TTC549 (cell line): ENCODE results near the gene TAF3.

Source experiments
- FAIRE-seq: peaks from 2 replicates; lab custom pipeline; 2012; peaks lifted over from hg19 to GRCh38; lab: Jason Lieb, UNC

Gene TAF3

DNA sequence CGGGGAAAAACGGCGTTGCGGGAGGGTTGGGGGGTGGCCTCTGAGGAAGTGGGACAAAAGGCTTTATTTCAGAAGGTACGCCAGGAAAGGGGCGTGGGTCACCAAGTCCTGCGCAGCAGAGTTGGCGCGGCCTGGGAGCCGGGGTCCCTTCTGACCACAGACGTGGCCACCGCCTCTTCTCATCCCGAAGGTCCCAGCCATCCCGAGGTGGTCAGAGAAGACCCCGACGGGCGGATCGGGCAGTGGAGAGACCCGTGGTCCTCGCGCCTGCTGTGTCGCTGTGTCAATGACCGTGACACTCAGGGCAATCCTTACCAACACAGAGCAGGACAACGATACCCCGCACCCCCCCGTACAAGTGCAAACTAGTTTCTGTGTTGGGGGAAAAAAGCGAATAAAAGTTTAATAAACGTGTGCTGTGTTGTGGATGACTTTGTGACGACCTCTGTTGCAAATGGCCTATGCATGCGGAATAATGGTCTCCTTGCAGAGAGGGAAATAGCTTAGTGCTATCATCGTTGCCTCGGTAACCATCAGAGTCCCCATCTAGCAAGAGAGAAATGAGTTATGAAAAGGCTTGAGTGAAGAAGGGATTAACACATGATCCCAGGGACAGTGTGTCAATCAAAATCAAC, 216.8 kb downstream of the TAF3 start:
- FAIRE-seq, result no peak

DNA sequence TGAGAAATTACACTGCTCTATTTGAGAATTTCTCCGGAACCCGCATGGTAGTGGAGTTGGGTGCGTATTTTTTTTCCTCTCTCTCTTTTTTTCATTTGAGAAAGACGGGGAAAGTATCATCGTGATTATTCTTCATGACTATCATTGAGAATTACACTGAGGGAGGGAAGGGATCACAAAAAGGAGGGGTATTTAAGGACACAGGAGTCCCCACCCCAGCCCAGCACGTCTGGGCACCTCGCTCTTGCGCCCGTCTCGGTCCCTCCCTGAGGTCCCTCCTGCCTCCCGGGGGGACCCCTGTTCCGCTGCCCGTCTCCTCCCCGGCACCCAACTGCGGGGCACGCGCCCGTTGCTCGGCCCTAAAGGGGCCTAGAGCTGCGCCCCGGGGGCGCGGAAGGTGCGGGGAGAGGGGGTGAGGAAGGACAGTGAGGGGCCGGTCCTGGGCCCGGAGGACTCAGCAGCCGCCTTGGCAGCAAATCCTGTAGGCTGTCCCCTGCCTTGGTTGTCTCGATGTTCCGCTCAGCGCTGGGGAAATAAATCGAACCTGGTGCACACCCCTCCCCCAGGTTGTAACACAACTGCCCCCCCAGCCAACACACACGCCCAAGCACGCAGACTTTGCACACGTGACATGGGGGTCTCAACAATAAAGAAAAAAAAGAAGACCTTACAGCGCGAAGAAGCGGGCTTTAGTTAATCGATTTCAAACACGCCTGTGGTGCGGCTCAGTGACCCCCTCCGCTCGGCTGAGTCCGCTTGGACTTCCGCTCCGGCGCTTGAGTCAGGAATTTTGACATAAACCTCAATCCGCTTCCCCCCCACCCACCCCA, 217.6 kb downstream of the TAF3 start:
- no peak for FAIRE-seq

DNA sequence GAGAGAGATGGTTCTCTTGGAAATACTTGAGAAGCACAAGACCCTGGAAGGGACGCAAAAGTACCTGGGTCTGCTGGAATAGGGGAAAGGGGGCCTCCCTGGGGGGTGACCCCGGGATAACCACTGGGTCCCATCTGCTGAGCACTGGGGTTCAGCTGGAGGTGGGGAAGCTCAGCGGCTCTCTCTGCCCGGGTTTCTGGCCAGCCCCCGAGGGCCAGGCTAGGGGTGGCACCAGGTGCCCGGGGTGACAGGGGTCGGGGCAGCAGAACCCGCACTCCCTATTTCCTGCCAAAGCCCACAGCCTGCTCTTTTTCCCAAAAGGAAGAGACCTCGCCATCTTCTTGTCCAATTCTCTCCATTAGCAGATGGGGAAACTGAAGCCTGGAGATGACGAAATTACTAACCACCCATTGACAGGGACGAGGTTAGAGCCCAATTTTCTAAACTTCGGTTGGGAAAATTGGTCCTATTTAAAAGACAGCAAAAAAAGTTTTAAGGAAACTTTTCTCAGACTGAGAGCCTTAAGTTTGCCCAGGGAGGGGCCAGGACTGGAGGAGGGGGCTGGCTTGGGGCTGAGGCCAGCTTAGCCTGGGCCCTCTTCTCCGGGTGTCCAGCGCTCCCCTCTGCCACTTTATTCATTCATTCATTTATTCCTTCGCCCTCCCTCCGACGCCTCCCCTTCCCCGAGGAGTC, 218.3 kb downstream of the TAF3 start:
- FAIRE-seq, result no peak

DNA sequence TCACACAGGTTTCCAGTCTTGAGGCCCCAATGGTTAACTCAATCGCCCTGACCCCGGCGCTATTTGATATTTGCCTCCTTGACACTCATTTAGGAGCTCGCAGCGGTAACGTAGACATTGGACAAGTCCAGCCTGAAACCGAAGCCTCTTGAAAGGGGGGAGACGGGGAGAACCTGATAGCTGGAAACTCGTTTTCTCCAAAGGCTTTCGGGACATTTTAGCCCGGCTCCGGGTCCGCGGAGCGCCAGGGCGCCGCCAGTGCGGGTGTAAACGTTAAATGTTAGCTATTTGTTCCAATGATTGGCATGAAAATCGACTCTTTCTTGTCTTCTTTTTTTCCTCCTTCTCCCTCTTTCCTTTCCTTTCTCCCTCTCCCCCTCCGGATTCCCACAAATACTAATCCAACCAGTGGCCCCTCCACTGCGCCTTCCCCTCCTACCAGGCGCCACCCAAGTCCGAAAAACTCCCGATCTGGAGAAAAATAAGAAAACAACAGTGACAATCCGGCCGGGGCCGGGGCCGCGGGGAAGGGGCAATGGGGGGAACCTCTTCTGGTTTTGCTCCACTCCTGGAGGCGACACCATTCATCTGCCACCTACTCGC, 219.0 kb downstream of the TAF3 start:
- FAIRE-seq, result no peak

DNA sequence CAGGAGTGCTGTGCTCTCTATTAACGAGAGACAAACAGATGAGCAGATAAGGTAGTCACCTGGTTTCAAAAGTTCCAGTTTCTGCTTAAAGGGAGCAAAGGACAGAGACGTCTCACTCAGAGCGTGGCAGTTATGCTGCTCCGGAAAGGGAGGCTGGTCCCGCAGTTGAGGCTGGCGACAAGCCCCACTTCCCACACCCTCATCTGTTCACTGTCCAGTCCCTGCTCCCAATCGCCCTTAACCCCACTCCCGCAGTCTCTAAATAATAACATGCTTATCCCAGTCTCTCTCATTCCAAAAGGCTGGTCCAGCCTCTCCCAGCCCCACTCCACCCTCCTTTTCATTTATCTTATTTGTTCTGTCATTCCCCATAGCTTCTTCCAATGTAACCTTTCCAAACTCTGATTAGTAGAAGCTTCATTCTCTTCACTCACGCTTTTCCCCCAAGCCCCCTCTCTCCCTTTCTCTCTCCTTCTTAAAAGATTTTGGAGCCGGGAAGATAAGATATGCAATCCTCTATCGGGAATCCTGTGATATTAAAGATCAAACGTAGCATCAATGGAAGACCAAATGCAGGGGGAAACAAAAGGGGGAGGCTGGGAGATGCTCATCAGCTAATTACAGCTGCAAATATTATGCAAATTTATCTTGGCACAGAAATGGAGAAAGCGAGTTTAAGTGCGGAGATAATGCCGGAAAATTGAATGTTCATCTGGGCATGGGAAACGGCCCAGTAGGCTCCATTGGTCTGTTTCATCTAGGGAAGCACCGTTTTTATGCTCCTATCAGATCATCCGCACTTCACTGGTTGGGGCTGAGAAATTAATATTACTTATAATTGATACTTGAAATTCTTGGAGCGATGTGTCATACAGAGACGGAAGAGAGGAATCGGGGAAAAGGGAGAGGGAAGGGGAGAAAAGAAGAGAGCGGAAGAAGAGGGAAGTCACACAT, 219.9 kb downstream of the TAF3 start:
- no peak for FAIRE-seq

DNA sequence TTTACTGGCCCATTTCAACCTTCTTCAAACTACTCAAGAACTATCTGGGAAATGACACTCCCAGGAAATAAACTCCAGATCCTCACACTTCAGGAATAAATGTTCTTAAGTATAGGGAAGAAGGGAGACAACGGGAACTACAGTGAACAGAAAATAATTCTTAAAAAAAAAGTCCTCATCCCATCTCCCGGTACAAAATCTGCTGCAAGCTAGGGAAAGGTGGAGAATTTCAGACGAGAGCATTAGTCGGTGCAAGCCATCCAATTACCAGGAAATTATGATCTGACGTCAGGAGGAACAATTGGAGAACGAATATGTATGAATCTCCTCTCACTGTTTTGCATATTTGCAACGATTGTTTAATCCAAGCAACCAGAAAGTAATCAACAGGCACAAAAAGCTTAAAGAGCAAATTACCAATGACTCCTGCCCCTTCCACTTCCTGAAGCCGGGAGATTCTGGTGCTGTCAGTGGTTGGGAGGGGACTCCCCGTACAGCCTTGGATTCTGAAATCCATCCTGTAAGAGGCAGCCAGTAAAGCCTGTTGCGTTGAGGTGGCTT, 221.1 kb downstream of the TAF3 start:
- no peak for FAIRE-seq

DNA sequence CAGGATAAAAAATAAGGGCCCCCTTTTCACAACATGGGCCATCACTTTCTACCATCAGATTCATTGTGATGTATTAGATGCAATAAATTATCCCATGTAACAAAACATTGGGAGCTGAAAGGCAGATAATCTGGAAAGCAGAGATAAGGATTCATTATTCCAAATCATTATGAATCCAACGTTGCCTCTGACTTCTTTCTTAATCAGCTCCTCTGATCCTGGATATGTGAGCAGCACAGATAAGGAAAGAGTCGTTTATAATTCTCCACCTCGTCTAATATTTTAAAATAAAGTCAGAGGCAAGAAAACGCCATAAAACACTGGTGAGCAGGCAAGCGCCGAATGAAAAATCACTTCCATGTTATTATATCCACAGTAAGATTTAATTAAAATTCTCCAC, 222.3 kb downstream of the TAF3 start:
- FAIRE-seq, result no peak

DNA sequence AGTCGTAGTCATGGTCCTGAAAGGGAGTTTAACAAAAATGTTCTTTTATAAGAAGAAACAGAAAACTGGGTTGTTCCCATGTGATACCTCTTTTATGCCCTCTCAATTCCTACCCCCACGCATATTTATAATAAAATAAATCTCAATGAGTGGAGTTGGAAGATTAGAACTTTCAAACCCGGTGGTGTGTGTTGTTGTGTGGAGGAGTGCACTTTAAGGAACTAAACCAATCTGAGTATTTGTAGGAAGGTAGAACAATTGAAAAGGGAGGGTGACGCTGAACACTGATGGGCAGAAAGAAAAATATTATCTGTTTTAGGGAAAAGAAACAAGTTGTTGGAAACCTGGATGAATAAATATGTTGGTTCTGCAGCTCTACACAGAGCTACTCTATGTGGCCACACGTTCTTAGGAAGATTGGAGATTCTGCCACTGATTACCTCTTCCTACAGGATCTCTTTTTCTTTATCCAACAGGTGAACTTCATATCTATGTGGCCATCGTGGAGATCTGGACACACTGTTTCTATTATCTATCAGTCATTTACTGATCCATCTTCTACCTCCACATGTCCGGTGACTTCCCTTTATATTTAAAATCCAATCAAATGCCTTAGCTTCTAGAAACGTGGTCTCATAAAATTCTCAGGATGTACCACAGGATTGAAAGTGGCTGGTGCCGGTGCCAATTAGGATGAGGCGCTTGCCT, 223.1 kb downstream of the TAF3 start:
- FAIRE-seq, result no peak

DNA sequence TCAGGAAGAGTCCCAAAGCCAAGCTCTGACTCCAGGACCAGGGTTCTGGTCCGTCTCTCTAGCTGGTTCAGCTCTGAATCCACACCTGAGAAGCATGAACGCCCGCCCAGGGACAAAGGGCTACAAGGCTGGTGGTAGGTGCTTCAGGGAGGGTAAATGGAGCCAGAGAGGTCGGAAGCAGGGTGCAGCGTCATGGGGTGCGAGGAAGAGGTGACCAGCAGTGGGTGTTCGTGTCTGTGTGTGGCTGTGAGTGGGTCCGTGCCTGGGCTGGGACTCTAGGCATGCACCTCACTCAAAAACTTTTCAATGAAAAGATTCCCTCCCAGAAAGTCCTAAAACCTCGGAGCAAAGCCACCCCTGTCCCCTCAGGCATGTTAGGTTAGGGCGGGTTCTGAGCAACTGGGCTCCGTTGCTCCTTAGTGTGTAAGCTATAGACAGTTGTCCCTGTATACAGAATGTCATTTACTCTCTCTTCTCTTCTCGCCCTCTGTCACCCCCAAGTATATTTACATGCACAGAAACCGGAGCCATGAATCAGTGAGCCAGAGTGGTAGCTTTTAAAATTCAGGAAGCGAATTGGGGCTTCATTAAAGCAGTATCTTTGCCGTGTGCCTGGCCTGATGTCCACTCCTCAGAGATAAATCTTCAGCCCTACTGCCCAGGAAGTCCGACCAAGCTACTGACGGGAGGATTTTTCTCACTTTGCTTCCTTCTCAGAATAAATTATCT, 223.9 kb downstream of the TAF3 start:
- no peak for FAIRE-seq

DNA sequence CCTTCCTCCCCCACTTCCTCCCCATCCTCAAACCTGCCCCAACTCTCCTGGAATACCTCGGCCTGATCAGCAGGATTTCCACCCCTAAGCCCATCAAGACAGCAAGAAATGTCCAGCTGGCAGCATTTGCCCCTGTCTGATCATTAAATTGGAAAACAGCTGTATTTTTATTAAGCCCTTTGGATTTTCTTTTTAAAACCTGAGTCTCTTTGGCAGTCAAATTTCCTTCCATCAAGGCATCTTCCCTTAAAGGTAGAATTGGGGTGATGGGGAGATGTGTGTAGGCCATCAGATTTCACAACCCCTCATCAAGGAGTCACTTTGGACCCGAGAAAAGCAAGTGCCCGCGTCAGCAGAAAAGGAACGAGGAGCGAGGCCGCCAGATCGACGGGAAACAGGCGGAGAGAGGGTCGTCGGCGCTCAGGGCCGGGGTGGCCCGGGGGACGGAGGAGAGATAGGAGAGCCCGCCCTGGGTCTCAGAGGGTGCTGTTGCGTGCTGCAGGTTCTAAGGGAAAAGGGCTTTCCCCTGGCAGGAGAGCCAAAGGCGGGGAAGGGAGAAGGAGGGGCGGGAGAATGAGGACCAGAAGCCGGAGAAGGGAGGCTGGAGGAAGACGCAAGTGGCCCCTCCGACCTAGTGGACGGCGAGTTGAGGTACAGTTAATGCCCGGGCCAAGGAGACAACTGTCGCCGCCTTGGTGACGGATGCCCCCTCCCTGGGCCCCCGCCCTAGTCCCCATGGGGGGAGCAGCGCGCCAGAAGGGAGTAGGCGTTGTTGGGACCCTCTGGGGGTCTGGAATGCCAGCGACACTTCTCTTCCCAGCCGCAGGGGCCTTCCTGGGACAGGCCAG, 224.6 kb downstream of the TAF3 start:
- FAIRE-seq, result no peak

DNA sequence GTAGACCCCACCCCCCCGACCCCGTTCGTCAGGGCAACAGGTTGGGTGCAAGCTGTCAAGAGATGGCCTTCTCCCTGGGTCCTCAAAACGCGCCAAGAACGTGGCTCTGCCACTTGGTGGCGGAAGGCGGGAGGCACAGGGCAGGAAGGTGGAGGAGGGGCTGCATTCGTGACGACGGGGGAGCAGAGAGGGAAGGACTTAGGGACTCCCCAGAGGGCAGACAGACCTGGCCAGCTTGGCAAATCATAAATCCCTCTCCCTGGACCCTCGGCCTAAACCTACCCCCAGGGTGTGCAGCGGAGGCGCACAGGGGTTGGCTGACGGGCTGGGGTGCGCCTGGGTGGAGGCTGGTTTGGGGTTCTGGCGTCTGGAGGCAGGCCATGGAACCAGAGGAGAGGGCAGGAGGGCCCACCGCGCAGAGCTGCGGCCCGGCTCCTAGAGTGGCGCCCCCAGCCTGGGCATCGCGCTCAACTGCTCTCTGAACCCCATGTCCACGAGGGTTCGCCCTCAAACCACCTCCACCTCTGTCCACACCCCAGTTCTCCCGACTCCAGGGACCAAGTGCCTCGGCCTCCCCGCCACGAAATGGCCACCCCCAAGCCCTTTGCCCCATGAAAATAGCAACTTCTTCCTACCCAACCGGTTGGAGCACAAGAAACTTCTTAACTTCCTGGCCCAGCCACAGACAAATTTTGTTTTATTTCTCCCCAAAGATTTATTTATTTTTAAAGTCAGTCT, 225.4 kb downstream of the TAF3 start:
- no peak for FAIRE-seq

DNA sequence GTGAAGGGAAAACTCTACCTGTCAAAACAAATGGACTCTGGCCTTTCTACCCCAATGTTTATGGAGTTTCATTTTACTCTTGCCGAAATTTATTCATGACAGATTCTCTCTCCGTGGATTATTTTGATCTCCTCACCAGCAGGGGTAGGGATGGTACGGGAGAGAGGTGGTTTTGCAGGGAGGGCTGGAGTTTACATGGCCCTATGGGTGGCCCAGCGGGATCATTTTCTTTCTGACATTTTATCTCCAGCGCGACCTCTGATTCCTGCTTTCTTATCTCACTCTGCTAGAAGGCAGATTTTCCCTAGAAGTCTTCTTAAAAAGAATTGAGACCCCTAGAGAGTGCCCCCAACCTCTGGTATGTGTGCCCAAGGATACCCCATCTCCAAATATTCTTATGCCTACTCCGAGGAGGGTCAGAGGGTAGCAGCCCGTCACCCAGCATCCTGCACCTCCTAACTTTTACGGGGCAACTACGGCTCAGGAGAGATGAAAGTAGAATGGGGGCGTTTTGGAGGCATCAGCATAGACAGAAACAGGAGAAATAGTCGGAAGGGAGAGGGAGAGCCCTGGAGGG, 226.1 kb downstream of the TAF3 start:
- FAIRE-seq, result no peak

DNA sequence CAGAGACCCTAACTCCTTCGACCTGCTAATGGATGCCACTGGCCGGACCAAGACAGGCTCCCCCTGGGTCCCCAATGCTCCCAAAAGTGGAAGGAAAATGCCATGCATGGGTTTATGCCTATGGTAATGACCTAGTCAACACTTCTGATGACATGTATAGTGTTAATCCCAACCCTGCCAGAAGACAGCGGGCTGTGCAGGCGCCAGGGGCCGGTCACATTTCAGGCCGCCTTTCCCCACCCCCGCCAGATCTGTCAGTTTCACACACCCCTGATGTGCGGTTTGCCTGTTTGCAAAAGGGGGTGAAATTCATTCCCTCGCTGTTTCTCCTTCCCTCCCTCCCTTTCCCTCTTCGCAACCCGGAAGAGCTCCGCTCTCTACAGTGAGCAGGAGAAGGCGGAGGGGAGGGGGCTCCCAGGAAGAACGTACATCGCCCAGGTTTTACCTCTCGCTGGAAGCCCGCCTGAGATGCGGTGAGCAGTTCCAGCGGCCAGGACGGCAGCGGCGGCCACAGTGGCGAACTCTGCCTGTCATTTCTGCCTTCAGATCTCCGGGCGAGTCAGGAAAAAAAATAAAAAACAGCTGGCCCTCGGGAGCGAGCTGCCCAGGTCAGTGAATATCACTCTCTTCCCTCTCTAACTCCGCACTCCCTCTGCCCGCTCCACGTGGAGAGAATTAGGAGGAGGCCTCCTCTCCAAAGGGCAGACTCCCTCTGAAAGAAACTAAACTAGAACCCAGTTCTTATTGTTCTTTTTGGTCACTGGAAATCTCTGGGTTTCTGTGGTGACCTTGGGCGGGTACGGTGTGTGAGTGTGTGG, 226.8 kb downstream of the TAF3 start:
- no peak for FAIRE-seq

DNA sequence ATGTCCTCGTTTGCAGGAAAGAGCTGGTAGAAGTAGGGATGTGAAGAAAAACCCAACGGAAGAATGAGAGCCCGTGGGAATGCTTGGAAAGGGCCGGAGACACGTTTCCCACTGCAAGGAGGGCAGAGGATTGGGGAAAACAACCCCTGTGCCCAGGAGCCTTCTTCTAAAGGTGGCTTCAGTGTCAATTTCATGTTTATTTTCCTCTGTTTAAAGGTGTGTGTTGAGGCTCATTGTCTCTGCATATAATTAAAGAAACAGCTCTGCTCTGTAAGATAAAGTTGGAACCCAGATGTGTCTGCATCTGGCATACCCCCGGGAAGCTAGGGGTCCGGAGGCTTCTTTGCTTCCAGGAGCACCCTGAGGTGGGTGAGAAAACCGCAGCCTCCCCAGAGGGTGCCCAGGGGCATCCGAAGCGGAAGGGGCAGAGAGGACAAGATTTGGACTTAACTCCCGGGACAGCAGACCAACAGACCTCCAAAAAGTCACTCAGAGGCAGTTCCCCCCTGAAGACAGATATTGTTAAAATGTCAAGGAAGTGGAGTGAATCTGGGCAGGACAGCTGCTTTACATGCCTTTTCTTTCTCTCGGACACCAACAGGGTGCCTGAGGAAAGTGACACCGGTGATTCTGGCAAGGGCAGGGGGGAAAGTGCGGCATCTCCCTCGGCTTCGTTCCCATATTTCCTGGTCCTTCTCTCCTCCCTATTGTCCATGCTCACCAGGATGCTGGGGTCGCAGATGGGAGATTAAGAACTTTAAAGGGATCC, 227.6 kb downstream of the TAF3 start:
- FAIRE-seq, result no peak

DNA sequence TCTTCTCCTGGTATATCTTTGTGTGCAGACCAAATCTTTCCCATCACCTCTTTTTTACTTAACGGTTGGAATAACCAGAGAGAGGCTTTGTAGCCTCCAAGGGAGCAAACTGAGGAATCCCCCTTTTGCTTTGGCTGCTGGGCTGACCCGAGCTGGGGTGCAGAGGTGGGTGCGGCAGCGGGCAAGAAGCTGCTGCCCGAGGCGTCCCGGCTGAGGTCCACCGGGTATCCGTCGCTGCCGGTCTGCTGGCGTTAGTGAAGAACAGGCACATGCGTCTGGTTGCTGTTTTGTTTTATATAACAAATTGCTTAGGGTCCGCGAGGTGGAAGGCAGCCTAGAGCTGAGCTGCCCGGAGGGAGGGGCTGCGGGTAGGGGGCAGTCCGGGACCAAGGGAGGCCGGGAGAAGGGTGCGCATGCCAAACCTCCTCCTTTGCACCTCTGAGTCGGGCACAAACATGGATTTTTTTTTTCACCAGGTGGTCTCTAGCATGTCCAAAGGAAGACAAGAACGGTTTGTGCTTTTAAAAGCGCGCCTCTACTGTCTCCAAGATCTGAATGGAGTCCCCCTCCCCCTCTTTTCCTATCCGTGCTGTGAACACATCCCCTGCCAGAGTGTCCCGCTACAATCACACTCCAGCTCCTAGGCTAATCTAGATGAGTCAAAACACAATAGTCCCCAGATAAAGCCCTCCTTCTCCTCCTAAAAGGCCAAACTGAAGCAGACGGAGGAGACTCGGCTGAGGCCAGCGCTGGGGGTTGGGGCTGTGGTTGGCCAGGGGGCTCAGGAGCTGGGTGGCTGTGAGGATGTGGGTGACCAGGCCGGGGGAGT, 229.4 kb downstream of the TAF3 start:
- no peak for FAIRE-seq
